ENCODE data around the gene NTRK3.

Gene NTRK3

GRCh38 chr15:88023914-88024313 lies 232.6 kb downstream of the NTRK3 start:
- no peaks in the 10 kb centered on the region for H3K4me1 ChIP-seq (ENCODE audit: low read length)
- no peak overlapping the region for H3K9ac ChIP-seq (ENCODE audit: low read length)
- H3K4me3 ChIP-seq (ENCODE audit: low read length) = no peak overlapping the region
- H4K20me1 ChIP-seq (ENCODE audit: insufficient read depth, low read length) = no peaks in the 10 kb centered on the region
- H3K27ac ChIP-seq (ENCODE audit: low read length) = no peak overlapping the region
- no peaks in the 10 kb centered on the region for H3K36me3 ChIP-seq (replicated peaks; ENCODE audit: low read depth, low read length)
- H3K27me3 ChIP-seq (ENCODE audit: low read depth, low read length) = peaks cover 14% of the 10 kb centered on the region
- H2AFZ ChIP-seq (ENCODE audit: low read depth, low read length) = no peak overlapping the region
- no peaks in the 10 kb centered on the region for H3K79me2 ChIP-seq (ENCODE audit: low read length)
- H3K9me3 ChIP-seq (ENCODE audit: insufficient read depth, low read length) = no peaks in the 10 kb centered on the region
- no peak overlapping the region for H3K4me2 ChIP-seq (ENCODE audit: low read length)
- no peak for TF ChIP-seq CTCF (IDR thresholded peaks at IDR 0.05; ENCODE audit: low read depth, low read length)
- TF ChIP-seq EZH2phosphoT487 (IDR thresholded peaks at IDR 0.05; ENCODE audit: low read depth) = no peak

- Histone ChIP-seq H3K27ac (ENCODE audit: low read length) (no peak overlapping the region), H3K9me3 (ENCODE audit: insufficient read depth, low read length) (no peaks in the 10 kb centered on the region), H3K4me1 (ENCODE audit: low read length) (no peaks in the 10 kb centered on the region), H3K27me3 (ENCODE audit: low read depth, low read length) (peaks cover 14% of the 10 kb centered on the region), H2AFZ (ENCODE audit: low read depth, low read length) (no peak overlapping the region), H4K20me1 (ENCODE audit: insufficient read depth, low read length) (no peaks in the 10 kb centered on the region), H3K4me3 (ENCODE audit: low read length) (no peak overlapping the region), H3K36me3 (replicated peaks; ENCODE audit: low read depth, low read length) (no peaks in the 10 kb centered on the region), H3K79me2 (ENCODE audit: low read length) (no peaks in the 10 kb centered on the region), H3K9ac (ENCODE audit: low read length) (no peak overlapping the region), H3K4me2 (ENCODE audit: low read length) (no peak overlapping the region)
- TF ChIP-seq EZH2phosphoT487 (IDR thresholded peaks at IDR 0.05; ENCODE audit: low read depth) = no peak
- TF ChIP-seq CTCF (IDR thresholded peaks at IDR 0.05; ENCODE audit: low read depth, low read length) = no peak
Observed at GRCh38 chr15:88022716-88023115, 233.8 kb downstream of the NTRK3 start.

GRCh38 chr15:88021601-88022000 lies 234.9 kb downstream of the NTRK3 start:
- TF ChIP-seq EZH2phosphoT487 (IDR thresholded peaks at IDR 0.05; ENCODE audit: low read depth) = no peak
- no peak overlapping the region for H3K9ac ChIP-seq (ENCODE audit: low read length)
- no peak overlapping the region for H3K4me3 ChIP-seq (ENCODE audit: low read length)
- H3K9me3 ChIP-seq (ENCODE audit: insufficient read depth, low read length) = no peaks in the 10 kb centered on the region
- H3K27ac ChIP-seq (ENCODE audit: low read length) = no peak overlapping the region
- peaks cover 14% of the 10 kb centered on the region for H3K27me3 ChIP-seq (ENCODE audit: low read depth, low read length)
- H3K79me2 ChIP-seq (ENCODE audit: low read length) = no peaks in the 10 kb centered on the region
- no peaks in the 10 kb centered on the region for H3K4me1 ChIP-seq (ENCODE audit: low read length)
- H3K4me2 ChIP-seq (ENCODE audit: low read length) = no peak overlapping the region
- no peak overlapping the region for H2AFZ ChIP-seq (ENCODE audit: low read depth, low read length)
- H3K36me3 ChIP-seq (replicated peaks; ENCODE audit: low read depth, low read length) = no peaks in the 10 kb centered on the region
- H4K20me1 ChIP-seq (ENCODE audit: insufficient read depth, low read length) = no peaks in the 10 kb centered on the region

DNA sequence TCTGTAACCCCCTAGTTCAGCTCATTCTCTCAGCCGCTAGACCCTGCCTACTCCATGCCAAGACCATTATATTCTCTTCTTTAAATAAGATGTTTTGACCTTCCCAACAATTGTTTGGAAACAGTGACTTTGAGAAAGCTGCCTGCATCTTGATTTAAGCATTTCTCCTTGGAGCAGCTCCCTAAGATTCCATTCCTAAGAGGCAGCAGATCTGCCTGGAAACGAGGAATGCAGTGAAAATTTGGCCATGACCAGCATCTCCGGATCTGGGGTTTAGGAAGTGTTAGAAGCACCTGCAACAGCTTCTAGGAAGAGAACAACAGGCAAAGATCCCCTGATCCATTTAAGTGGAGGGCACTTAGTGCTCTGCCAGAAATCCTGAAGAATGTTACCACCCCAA lies 235.7 kb downstream of the NTRK3 start:
- no peaks in the 10 kb centered on the region for H3K36me3 ChIP-seq (replicated peaks; ENCODE audit: low read depth, low read length)
- H3K9me3 ChIP-seq (ENCODE audit: insufficient read depth, low read length) = no peaks in the 10 kb centered on the region
- no peak for TF ChIP-seq EZH2phosphoT487 (IDR thresholded peaks at IDR 0.05; ENCODE audit: low read depth)
- no peak for TF ChIP-seq CTCF (IDR thresholded peaks at IDR 0.05; ENCODE audit: low read depth, low read length)
- no peaks in the 10 kb centered on the region for H4K20me1 ChIP-seq (ENCODE audit: insufficient read depth, low read length)
- H3K27me3 ChIP-seq (ENCODE audit: low read depth, low read length) = peaks cover 14% of the 10 kb centered on the region
- H3K4me3 ChIP-seq (ENCODE audit: low read length) = no peak overlapping the region
- no peak overlapping the region for H3K9ac ChIP-seq (ENCODE audit: low read length)
- no peaks in the 10 kb centered on the region for H3K79me2 ChIP-seq (ENCODE audit: low read length)
- H3K4me1 ChIP-seq (ENCODE audit: low read length) = no peaks in the 10 kb centered on the region
- H3K4me2 ChIP-seq (ENCODE audit: low read length) = no peak overlapping the region
- no peak overlapping the region for H3K27ac ChIP-seq (ENCODE audit: low read length)
- no peak overlapping the region for H2AFZ ChIP-seq (ENCODE audit: low read depth, low read length)

- H3K27me3 ChIP-seq (ENCODE audit: low read depth, low read length) = peaks cover 21% of the 10 kb centered on the region
- no peaks in the 10 kb centered on the region for H4K20me1 ChIP-seq (ENCODE audit: insufficient read depth, low read length)
- H3K4me3 ChIP-seq (ENCODE audit: low read length) = no peak overlapping the region
- no peak overlapping the region for H2AFZ ChIP-seq (ENCODE audit: low read depth, low read length)
- no peak overlapping the region for H3K9ac ChIP-seq (ENCODE audit: low read length)
- no peaks in the 10 kb centered on the region for H3K36me3 ChIP-seq (replicated peaks; ENCODE audit: low read depth, low read length)
- no peak overlapping the region for H3K27ac ChIP-seq (ENCODE audit: low read length)
- no peaks in the 10 kb centered on the region for H3K4me1 ChIP-seq (ENCODE audit: low read length)
- H3K9me3 ChIP-seq (ENCODE audit: insufficient read depth, low read length) = no peaks in the 10 kb centered on the region
- H3K4me2 ChIP-seq (ENCODE audit: low read length) = no peak overlapping the region
- no peak for TF ChIP-seq EZH2phosphoT487 (IDR thresholded peaks at IDR 0.05; ENCODE audit: low read depth)
- TF ChIP-seq CTCF (IDR thresholded peaks at IDR 0.05; ENCODE audit: low read depth, low read length) = no peak
- no peaks in the 10 kb centered on the region for H3K79me2 ChIP-seq (ENCODE audit: low read length)
Observed at GRCh38 chr15:88019656-88020055, 236.9 kb downstream of the NTRK3 start.
